Suprapubic skin (tissue), 4 donors: Measurements from ENCODE around the gene WDR77.

Experiments used
- CTCF ChIP-seq, 2 donors: fragments of 200-600 bp in 1 of 2; fragments of 450-650 bp in 1 of 2; sonication (generic) in 1 of 2; IDR thresholded peaks; one replicate each; pipeline ENCODE4 v1.5.1; 2016 to 2019; ENCODE audit warnings: antibody characterized with exemption in 2 of 2, mild to moderate bottlenecking in 1 of 2, moderate library complexity in 1 of 2
- EP300 ChIP-seq: sonication (generic); formaldehyde crosslinking; IDR thresholded peaks from one replicate; pipeline ENCODE4 v1.6.1; 2017; ENCODE audit warnings: antibody characterized with exemption
- POLR2A ChIP-seq, 2 donors: fragments of 450-650 bp; IDR thresholded peaks; one replicate each; pipeline ENCODE4 v1.6.1; 2017; ENCODE audit warnings: antibody characterized with exemption in 2 of 2, mild to moderate bottlenecking in 2 of 2, moderate library complexity in 2 of 2
- POLR2AphosphoS5 ChIP-seq, 3 donors: sonication (generic); formaldehyde crosslinking; IDR thresholded peaks; one replicate each; pipeline ENCODE4 v1.6.1; 2017; ENCODE audit warnings: antibody characterized with exemption in 3 of 3

DNA sequence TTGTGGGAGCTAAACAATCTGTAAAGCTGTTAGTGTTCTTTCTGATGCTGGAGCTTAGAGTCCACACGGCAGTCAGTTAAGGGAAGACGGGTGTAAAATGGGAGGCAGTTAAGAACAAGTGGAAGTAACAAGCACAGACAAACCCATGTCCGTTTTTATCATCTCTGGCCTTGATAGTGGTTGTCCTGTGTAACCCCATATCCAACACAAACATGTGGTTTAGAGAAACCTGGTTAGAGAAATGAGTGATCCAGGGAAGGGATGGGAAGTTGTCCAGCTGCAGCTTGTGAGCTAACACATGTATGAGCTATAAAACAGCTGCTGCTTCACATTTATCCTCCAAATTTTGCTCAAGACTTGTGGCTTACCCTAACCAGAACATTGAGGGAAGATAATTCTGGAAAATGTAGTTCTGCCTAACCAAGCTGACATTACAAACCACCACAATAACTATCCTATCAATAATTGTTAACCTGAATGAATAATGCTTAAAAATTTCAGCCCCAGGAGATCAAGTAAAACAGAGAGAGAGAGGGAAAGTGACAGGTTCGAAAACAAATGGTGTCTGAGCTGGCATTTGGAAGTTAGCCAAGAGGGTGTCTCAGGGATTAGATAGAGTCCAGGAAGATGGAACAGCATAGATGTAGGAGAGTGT, 14.1 kb upstream of the WDR77 start:
- no peak for TF ChIP-seq CTCF (IDR thresholded peaks at IDR 0.05)
- TF ChIP-seq POLR2A (IDR thresholded peaks at IDR 0.05), result no peak
- no peak for TF ChIP-seq POLR2AphosphoS5 (IDR thresholded peaks at IDR 0.05)
- no peak for TF ChIP-seq EP300
